ENCODE data around the gene CARHSP1.

The CARHSP1 gene

GRCh38 chr16:8908810-8909468, 40.1 kb upstream of the CARHSP1 start:
- DNase-seq (ENCODE audit: low read depth) = no peak
- no peak overlapping the region for H3K4me3 ChIP-seq (ENCODE audit: control insufficient read depth, low read depth, low read length)
- no peak for TF ChIP-seq CTCF (conservative IDR thresholded peaks at IDR 0.05; ENCODE audit: control insufficient read depth, insufficient read depth, low read depth, low read length)

- no peak for TF ChIP-seq CTCF (conservative IDR thresholded peaks at IDR 0.05; ENCODE audit: control insufficient read depth, insufficient read depth, low read depth, low read length)
- DNase-seq (ENCODE audit: low read depth) = no peak
- no peak overlapping the region for H3K4me3 ChIP-seq (ENCODE audit: control insufficient read depth, low read depth, low read length)
These were observed 38.3 kb upstream of the CARHSP1 start for GRCh38 chr16:8907096-8907495.

- DNase-seq (ENCODE audit: low read depth) = no peak
- no peak overlapping the region for H3K4me3 ChIP-seq (ENCODE audit: control insufficient read depth, low read depth, low read length)
- TF ChIP-seq CTCF (conservative IDR thresholded peaks at IDR 0.05; ENCODE audit: control insufficient read depth, insufficient read depth, low read depth, low read length) = peak; percentile 32
These were observed 37.2 kb upstream of the CARHSP1 start for GRCh38 chr16:8905795-8906591.

- peak; percentile 64 for TF ChIP-seq CTCF (conservative IDR thresholded peaks at IDR 0.05; ENCODE audit: control insufficient read depth, insufficient read depth, low read depth, low read length)
These were observed 36.5 kb upstream of the CARHSP1 start for GRCh38 chr16:8905168-8905762.

GRCh38 chr16:8904018-8904430, 35.2 kb upstream of the CARHSP1 start:
- TF ChIP-seq CTCF (conservative IDR thresholded peaks at IDR 0.05; ENCODE audit: control insufficient read depth, insufficient read depth, low read depth, low read length) = no peak

More at GRCh38 chr16:8905168-8905762, 36.5 kb upstream of the CARHSP1 start:
- no peak overlapping the region for H3K4me3 ChIP-seq (ENCODE audit: control insufficient read depth, low read depth, low read length)
- peak; percentile 59 for DNase-seq (ENCODE audit: low read depth)

GRCh38 chr16:8903004-8903403, 34.2 kb upstream of the CARHSP1 start:
- no peak for DNase-seq (ENCODE audit: low read depth)
- no peak for TF ChIP-seq CTCF (conservative IDR thresholded peaks at IDR 0.05; ENCODE audit: control insufficient read depth, insufficient read depth, low read depth, low read length)
- H3K4me3 ChIP-seq (ENCODE audit: control insufficient read depth, low read depth, low read length) = no peak overlapping the region

More at GRCh38 chr16:8904018-8904430, 35.2 kb upstream of the CARHSP1 start:
- no peak for DNase-seq (ENCODE audit: low read depth)
- no peak overlapping the region for H3K4me3 ChIP-seq (ENCODE audit: control insufficient read depth, low read depth, low read length)
